Measurements from ENCODE around the gene CYP4V2.

CYP4V2 gene

GRCh38 chr4:186191200-186192065 is at the start of gene CYP4V2:
Gene CYP4V2, plus strand, starts transcription at chr4:186191567. Its CDS starts 257 bp downstream, at chr4:186191824.
- peak in 1 of 2 experiments; percentile 32 for DNase-seq

DNA sequence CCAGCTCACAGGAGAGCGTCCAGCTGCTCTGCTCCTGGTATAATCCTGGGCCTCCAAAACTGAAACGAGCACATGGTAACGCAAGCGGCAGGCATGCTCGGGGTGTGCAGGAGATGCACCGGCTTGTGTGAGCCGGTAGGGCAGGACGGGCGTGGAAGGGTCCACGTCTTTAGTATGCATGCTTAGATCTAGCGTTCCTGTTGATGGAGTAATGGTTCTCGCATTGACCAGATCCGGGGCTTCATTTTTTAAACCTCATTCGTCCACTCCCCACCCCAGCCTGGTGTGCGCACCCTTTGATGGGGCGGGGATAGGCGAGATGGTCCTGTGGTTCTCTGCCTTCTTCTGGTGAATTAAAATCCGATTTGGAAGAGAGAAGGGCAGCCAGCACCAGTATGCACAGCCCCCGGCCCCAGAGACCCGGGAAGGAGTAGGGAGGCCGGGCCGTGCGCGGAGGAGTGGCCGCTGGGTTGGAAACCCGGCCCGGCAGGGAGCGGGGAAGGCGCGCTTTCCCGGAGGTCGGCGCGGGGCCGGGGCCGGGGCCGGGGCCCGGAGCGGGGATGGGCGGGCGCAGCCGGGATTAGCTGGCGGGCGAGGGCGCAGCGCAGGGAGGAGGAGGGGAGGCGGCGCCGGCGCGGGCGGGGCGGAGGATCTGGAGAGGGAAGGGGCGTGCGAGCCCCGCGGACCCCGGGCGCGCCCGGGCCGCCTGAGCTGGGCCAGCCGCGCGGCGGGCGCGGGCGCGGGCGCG is 47.0 kb upstream of the CYP4V2 start:
- peak; percentile 21 to 56 for DNase-seq

DNA sequence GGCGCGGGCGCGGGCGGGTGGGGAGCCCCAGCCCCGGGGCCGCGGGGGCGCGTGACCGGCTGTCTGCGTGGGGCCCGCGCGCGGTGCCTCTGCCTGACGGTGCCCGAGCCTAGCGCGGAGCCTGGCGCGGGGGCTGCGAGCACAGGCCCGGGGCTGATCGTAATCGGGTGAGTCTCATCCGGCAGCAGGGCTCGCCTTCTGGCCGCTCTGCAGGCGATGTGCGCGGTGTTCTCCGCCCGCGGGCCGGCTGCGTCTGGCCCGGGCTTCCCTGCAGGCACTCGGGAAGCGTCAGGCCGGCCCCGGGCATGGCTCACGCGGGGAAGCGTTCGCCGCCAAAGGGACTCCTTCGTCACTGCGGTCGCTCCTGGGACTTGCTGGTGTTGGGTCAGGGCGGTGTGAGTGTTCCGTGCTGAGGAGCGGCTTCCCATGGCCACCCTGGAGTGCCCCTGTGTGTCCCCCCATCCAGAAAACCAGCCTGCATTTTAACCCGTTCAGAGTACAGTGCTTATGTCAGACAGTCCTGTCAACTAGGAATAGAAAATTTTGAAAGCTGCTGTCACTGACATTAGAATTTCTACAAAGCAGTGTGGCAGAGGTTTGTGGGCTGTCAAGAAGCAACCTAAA is 46.3 kb upstream of the CYP4V2 start:
- DNase-seq, result peak in 1 of 2 experiments; percentile 13

GRCh38 chr4:186146458-186146857 is 44.9 kb upstream of the CYP4V2 start:
- no peak for DNase-seq

DNA sequence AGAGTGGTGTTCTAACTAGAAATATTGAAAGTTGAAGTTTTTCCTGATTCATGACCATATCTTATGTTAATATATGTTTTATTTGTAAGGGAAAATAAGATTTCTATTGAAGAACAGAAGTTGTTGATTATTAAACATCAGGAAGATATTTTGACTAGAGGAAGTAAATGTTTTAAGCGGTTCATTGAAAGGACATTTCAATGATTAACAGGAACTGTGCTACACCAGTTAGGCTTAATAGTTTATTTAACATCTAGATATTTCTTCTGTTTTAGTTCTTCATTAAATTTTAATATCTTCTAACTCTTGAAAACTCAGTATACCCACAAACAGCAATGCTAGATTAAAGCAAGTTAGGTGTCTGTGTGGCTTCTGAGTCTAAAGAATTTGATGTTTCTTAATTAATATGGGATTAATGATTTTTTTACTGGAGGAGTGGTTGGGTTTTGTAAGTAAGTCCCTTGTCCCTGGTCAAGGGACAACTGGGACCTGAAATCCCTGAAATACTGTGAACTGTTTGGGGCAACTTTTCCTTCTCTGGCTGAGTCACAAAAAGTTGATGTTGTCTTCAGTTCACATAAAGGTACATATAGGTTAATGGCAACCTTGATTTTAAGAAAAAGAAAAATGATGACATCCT is 42.9 kb upstream of the CYP4V2 start:
- DNase-seq, result no peak

- no peak for DNase-seq
Measured at GRCh38 chr4:186149872-186150271, 41.5 kb upstream of the CYP4V2 start.

DNA sequence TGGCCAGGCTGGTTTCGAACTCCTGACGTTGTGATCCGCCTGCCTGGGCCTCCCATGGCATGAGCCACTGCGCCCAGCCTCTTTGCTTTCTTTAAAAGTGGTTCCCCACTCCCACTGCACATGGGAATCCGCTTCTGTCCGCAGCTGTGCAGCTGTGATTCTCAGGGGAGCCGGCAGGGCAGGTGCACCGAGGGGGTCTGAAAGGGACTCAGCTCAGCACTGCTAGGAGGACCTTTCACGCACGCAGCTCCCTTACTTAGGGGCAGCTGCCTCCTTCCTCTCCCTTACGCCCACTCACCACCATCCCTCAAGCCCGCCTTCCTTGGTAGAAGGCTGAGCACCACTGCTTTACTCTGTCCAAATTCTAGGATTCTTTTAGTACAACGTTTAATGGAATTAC is 40.4 kb upstream of the CYP4V2 start:
- DNase-seq, result no peak

GRCh38 chr4:186151499-186151898 is 39.9 kb upstream of the CYP4V2 start:
- DNase-seq, result no peak

DNA sequence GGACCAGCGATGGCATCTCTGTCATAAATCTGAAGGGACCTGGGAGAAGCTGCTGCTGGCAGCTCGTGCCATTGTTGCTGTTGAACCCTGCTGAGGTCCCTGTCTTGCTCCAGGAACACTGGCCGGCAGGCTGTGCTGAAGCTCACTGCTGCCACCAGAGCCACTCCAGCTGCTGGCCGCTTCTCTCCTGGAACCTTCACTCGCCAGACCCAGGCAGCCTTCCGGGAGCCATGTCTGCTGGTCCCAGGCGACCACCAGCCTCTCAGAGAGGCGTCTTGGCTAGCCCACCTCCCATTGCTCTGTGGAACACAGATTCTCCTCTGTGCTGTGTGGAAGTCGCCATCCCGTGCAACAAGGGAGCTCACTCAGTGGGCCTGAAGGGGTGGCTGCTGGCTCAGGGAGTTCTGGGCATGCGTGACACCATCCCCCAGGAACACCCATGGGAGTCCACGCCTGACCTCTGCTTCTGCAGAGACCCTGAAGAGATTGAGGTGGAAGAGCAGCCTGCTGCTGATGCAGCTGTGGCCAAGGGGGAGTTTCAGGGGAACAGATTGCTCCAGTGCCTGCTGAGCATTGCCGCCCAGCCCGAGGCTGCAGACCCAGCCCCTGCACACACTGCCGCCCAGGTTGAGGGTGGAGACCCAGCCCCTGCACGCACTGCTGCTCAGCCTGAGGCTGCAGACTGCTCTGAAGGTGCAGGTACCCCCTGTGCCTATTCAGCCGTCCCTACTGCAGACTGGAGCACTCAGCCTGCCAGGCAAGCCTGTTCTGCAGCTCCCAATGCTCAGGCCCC is 33.1 kb upstream of the CYP4V2 start:
- no peak for DNase-seq

- DNase-seq, result no peak
Measured at GRCh38 chr4:186158966-186159365, 32.4 kb upstream of the CYP4V2 start.

DNA sequence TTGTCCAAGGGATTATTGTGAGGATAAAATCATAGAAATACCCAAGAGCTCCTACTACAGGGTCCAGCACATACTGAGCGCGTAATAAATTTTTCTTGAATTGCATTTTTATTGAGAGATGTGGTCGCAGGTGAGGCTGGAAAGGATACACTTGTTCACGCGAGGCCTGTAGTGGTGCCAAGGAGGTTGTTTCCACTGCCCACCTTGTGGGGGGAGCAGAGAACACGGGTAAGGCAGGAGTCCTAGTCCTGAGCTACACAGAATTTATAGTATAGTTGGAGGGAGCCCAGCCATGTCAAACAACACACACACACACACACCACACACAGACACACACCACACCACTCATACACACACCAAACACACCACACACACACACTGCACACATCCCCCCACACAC is 31.8 kb upstream of the CYP4V2 start:
- no peak for DNase-seq

DNA sequence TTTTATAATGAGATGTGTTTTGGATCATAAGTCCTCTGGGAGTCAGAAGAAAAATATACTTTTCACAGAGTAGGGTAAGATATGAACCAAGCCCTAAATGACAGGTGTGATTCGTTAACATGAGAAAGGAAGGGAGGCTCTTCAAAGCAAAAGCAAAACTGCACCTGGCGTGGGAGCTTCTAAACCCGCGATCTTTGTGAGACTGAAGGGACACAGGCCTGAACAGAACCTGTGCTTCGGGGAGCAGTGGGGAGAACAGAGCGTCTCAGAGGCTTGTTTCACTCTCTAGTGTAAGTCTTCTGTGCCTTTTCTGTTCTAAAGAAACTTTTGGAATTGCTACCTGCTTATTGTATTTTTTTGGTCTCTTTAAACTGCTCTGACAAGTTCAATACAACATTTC is 30.2 kb upstream of the CYP4V2 start:
- DNase-seq, result no peak

GRCh38 chr4:186166852-186167512 is 24.4 kb upstream of the CYP4V2 start:
- no peak for DNase-seq

DNA sequence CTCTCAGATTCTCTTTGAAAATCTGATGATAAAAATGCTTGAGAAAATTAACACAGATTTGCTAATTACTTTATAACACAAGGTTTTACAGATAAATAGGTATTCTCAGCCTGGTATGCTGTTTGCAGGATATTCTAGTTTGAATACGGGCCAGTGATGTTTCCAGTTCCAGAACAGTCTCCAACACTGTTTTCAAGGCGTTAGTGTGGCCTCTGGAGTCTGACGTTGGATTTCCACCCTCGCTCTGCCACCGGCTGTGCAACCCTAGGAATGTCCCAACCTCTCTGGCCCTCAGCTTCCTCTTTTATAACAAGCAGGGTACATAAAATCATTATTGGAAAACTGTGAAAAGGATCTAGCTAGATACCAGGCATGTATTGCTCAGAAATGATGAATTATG is 23.8 kb upstream of the CYP4V2 start:
- DNase-seq, result no peak

DNA sequence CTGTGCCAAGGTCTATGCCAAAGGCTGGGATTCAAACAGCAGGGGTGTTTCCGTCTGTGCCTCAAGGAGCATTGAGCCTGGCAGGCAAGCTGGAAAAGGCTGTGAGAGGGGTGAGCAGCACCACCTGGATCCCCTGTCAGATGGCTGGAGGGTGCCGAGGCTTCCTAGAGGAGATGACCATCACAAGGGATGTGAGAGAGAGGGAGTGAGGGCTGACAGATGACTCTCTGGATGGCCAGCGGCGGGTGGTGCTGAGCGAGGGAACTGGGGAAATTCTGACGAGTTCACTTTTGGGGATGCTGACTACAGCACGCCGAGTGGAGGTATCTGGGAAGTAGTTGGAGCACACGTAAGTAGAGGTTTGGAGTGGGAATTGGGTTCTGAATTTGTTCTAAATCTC is 22.6 kb upstream of the CYP4V2 start:
- no peak for DNase-seq

DNA sequence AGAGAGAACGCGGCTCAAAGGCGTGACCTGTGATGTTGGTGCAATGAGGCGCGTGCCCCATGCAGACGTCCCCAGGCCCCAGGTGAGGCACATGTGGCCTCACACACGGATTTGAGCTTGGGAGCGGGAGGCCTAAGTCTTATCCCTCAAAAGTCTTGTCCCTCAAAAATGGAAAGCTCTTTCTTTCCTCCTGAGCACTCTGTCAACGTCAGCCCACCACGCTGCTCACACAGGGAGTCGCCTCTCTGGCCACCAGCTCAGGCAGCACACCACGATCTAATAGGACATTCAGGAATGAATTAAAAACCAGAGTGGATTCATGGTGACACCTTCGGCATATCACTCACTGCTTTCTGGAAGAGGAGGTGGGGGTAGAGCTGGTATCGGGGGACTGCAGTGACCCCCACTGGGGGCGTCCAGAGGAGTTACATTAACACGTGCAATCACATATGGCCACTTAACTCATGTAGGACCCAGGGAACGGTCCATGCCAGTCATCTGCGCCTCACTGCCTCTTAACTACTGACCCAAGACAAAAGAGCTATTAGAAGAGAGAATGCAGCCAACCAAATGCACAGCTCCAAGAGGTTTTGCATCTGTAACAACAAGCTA is 21.9 kb upstream of the CYP4V2 start:
- no peak for DNase-seq

GRCh38 chr4:186169945-186170802 is 21.2 kb upstream of the CYP4V2 start:
- no peak for DNase-seq

DNA sequence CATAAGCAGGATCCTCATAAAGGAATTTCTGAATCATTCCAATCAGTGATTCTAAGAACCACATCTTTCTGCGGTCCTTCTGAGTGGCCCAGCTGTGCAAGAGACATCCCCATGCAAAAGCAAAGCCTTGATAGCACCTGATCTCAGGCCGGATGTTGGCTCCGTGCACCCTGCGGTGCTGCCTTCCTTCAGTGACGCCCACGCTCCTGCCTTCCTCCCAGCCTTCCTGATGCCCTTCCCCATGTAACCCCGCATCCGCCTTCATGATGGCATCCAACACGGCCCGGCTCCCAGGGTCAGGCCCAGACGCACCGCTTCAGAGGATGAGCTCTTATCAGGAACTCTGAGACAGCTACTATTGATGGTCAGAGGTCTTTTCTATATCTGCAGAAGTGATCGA is 20.4 kb upstream of the CYP4V2 start:
- no peak for DNase-seq

DNA sequence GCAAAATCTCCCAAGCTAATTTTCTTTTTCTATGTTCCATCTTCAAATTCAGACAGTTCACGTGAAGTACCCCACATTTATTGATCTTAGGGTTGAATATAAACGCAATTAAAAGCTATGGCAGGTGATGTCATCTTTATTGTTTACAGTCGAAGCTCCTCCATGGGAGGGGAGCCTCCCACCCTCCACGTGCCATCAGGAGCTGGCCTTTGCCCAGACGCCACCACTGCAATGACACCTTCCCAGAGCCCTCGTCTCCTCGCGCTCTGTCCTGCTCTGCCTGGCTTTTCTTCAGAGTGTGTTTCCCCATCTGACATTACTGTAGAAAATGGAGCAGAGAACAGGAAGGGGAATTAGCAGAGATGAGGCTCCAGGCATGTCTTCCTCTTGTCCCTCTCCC is 18.8 kb upstream of the CYP4V2 start:
- no peak for DNase-seq

DNA sequence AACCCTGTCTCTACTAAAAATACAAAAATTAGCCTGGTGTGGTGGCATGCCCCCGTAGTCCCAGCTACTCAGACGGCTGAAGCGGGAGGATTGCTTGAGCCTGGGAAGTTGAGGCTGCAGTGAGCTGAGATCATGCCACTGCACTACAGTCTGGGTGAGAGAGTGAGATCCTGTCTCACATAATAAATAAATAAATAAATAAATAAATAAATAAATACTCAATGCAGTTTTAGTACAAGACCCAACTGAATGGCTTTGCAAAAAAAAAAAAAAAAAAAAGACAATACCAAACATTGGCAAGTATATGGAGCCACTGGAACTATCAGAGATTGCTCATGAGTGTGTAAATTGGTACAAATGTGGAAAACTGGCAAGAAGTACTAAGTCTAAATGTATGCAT is 3.3 kb upstream of the CYP4V2 start:
- no peak for DNase-seq
